HCT116 (cell line): ENCODE data around the gene SETD1A. TPM values are rescaled to one million over a fixed set of nuclear protein-coding genes. Genes with fewer than 3 reads are reported as not detected.

ENCODE experiments used
- ATAC-seq: fragments of 200-7000 bp; cut with Tn5 transposase; 2 replicates; pipeline ENCODE4 v1.9.1; 2020; ENCODE audit warnings: mild to moderate bottlenecking, moderate library complexity
- BruUV-seq: library from RNA; stranded (reverse); fragments of 400-500 nt; replicated peaks from 2 replicates; lab custom pipeline; 2021; lab: Mats Ljungman, UMichigan
- CTCF ChIA-PET: fragments of 300-600 bp; sonication (Branson Sonifier 250); formaldehyde crosslinking; loops from one replicate; lab custom pipeline; 2021; ENCODE audit warnings: antibody characterized with exemption; lab: Charles Lee
- POLR2A ChIA-PET: fragments of 300-600, 350-600 bp; sonication (Branson Sonifier 250); formaldehyde crosslinking; loops from one replicate; lab custom pipeline; 2021; ENCODE audit warnings: antibody characterized with exemption; lab: Charles Lee
- RAD21 ChIA-PET, 2 experiments: fragments of 300-600 bp; sonication (Branson Sonifier 250); formaldehyde crosslinking; loops; one replicate each; lab custom pipeline; 2023; ENCODE audit warnings: low total read pairs in 2 of 2; ENCODE audit not compliant: uncharacterized antibody in 2 of 2, unreplicated experiment in 2 of 2, low non-redundant PET in 1 of 2; lab: Charles Lee
- DNase-seq: peaks from one replicate; pipeline ENCODE4 v3.0.0-alpha.2; 2010; ENCODE audit warnings: low read depth, low spot score
- H2AFZ ChIP-seq: fragments of 200-600 bp; shearing (Covaris generic), sonication (generic); 2 replicates; pipeline ENCODE4 v1.6.1; 2017; ENCODE audit warnings: low read depth, mixed run types, mixed read lengths, antibody characterized with exemption, low read length; ENCODE audit not compliant: poor library complexity, severe bottlenecking
- H3K27ac ChIP-seq: 2 replicates; pipeline ENCODE4 v1.5.1; 2012; ENCODE audit warnings: low read depth, low read length
- H3K27me3 ChIP-seq: fragments of 200-600 bp; sonication (generic); 2 replicates; pipeline ENCODE4 v1.6.1; 2016; ENCODE audit warnings: mixed run types, low read length, mixed read lengths; ENCODE audit not compliant: insufficient read depth
- H3K36me3 ChIP-seq, 2 experiments: fragments of 200-500 bp in 1 of 2; fragments of 200-600 bp in 1 of 2; sonication (Bioruptor generic) in 1 of 2; sonication (generic) in 1 of 2; 2 replicates each; pipeline versions ENCODE4 v1.5.1 to v1.6.1; 2014 to 2016; ENCODE audit warnings: low read length in 2 of 2, inconsistent platforms in 1 of 2, mixed read lengths in 1 of 2, mixed run types in 1 of 2; ENCODE audit not compliant: insufficient read depth in 2 of 2, control insufficient read depth in 1 of 2
- H3K4me1 ChIP-seq, 2 experiments: fragments of 200-600 bp in 1 of 2; sonication (generic) in 1 of 2; 2 replicates each; pipeline versions ENCODE4 v1.5.1 to v1.6.1; 2012 to 2017; ENCODE audit warnings: low read length in 2 of 2, inconsistent platforms in 1 of 2, mild to moderate bottlenecking in 1 of 2, mixed read lengths in 1 of 2, mixed run types in 1 of 2, moderate library complexity in 1 of 2; ENCODE audit not compliant: insufficient read depth in 2 of 2, control insufficient read depth in 1 of 2
- H3K4me2 ChIP-seq: fragments of 200-600 bp; sonication (generic); 2 replicates; pipeline ENCODE4 v1.6.1; 2017; ENCODE audit warnings: mixed run types, low read length, mixed read lengths
- H3K4me3 ChIP-seq, 2 experiments: fragments of 200-600 bp in 1 of 2; sonication (generic) in 1 of 2; replicated peaks in 1 of 2; 2 replicates each; pipeline ENCODE4 v1.5.1; 2011 to 2016; ENCODE audit warnings: low read length in 2 of 2, control low read depth in 1 of 2, low read depth in 1 of 2, mild to moderate bottlenecking in 1 of 2, mixed read lengths in 1 of 2, mixed run types in 1 of 2
- H3K79me2 ChIP-seq: fragments of 200-600 bp; sonication (generic); 2 replicates; pipeline ENCODE4 v1.6.1; 2017; ENCODE audit warnings: mild to moderate bottlenecking, mixed run types, low read length, moderate library complexity, mixed read lengths; ENCODE audit not compliant: insufficient read depth
- H3K9ac ChIP-seq: fragments of 200-600 bp; sonication (generic); 2 replicates; pipeline ENCODE4 v1.6.1; 2016; ENCODE audit warnings: low read length, mixed read lengths
- H3K9me2 ChIP-seq: fragments of 200-600 bp; sonication (generic), shearing (Covaris generic); 2 replicates; pipeline ENCODE4 v1.6.1; 2017; ENCODE audit warnings: mixed run types, mild to moderate bottlenecking, moderate library complexity; ENCODE audit not compliant: insufficient read depth
- H3K9me3 ChIP-seq, 2 experiments: fragments of 200-500 bp in 1 of 2; fragments of 200-600 bp in 1 of 2; sonication (Bioruptor generic) in 1 of 2; sonication (generic) in 1 of 2; 2 replicates each; pipeline ENCODE4 v1.6.1; 2014 to 2017; ENCODE audit warnings: low read length in 2 of 2, mixed read lengths in 2 of 2, inconsistent platforms in 1 of 2, low read depth in 1 of 2, mild to moderate bottlenecking in 1 of 2, mixed run types in 1 of 2, moderate library complexity in 1 of 2; ENCODE audit not compliant: control insufficient read depth in 1 of 2, insufficient read depth in 1 of 2
- H4K20me1 ChIP-seq: fragments of 200-600 bp; sonication (generic), shearing (Covaris generic); 2 replicates; pipeline ENCODE4 v1.6.1; 2017; ENCODE audit warnings: mixed run types, mild to moderate bottlenecking, moderate library complexity; ENCODE audit not compliant: insufficient read depth
- CEBPB ChIP-seq: IDR thresholded peaks from 2 replicates; pipeline ENCODE4 v1.6.1; 2012; ENCODE audit warnings: low read depth
- CTCF ChIP-seq, 3 experiments: fragments of 200-600 bp in 1 of 3; sonication (generic) in 1 of 3; IDR thresholded peaks in 2 of 3; conservative IDR thresholded peaks in 1 of 3; 2 replicates each; pipeline ENCODE4 v1.5.1; 2012 to 2017; ENCODE audit warnings: low read depth in 2 of 3, low read length in 2 of 3, antibody characterized with exemption in 1 of 3, borderline replicate concordance in 1 of 3, control low read depth in 1 of 3, mild to moderate bottlenecking in 1 of 3, mixed read lengths in 1 of 3, mixed run types in 1 of 3, moderate library complexity in 1 of 3; ENCODE audit not compliant: insufficient read depth in 1 of 3
- EGR1 ChIP-seq: IDR thresholded peaks from 2 replicates; pipeline ENCODE4 v1.6.1; 2012; ENCODE audit warnings: low read depth
- EZH2 ChIP-seq: fragments of 200-600 bp; sonication (generic); IDR thresholded peaks from 2 replicates; pipeline ENCODE4 v1.6.1; 2017; ENCODE audit warnings: antibody characterized with exemption, mixed run types
- EZH2phosphoT487 ChIP-seq: fragments of 200-600 bp; IDR thresholded peaks from 2 replicates; pipeline ENCODE4 v1.6.1; 2018; ENCODE audit warnings: antibody characterized with exemption, borderline replicate concordance
- FOSL1 ChIP-seq: IDR thresholded peaks from 2 replicates; pipeline ENCODE4 v1.6.1; 2012; ENCODE audit warnings: low read depth
- JUND ChIP-seq: IDR thresholded peaks from 2 replicates; pipeline ENCODE4 v1.6.1; 2012
- MAX ChIP-seq: IDR thresholded peaks from 2 replicates; pipeline ENCODE4 v1.6.1; 2012
- POLR2AphosphoS5 ChIP-seq: IDR thresholded peaks from 2 replicates; pipeline ENCODE4 v1.6.1; 2011; ENCODE audit warnings: mild to moderate bottlenecking, low read depth, low read length, moderate library complexity
- RAD21 ChIP-seq: IDR thresholded peaks from 2 replicates; pipeline ENCODE4 v1.6.1; 2012; ENCODE audit warnings: low read depth, mild to moderate bottlenecking
- REST ChIP-seq: IDR thresholded peaks from 2 replicates; pipeline ENCODE4 v1.6.1; 2012; ENCODE audit warnings: low read depth
- SIN3A ChIP-seq: IDR thresholded peaks from 2 replicates; pipeline ENCODE4 v1.6.1; 2012; ENCODE audit warnings: low read depth
- SRF ChIP-seq: IDR thresholded peaks from 2 replicates; pipeline ENCODE4 v1.6.1; 2012; ENCODE audit warnings: low read depth
- TCF7L2 ChIP-seq: IDR thresholded peaks from 2 replicates; pipeline ENCODE4 v1.7.0; 2011; ENCODE audit warnings: borderline replicate concordance, inconsistent platforms; ENCODE audit not compliant: insufficient read depth, insufficient read length; ENCODE audit errors: extremely low read depth
- ZBTB33 ChIP-seq: IDR thresholded peaks from 2 replicates; pipeline ENCODE4 v1.6.1; 2011; ENCODE audit warnings: mild to moderate bottlenecking, low read length, moderate library complexity; ENCODE audit not compliant: insufficient replicate concordance; ENCODE audit errors: extremely low read depth
- ZFX ChIP-seq: fragments of 450-650 bp; IDR thresholded peaks from 2 replicates; pipeline ENCODE4 v1.6.1; 2017
- ZNF274 ChIP-seq: fragments of 200-500 bp; sonication (Bioruptor generic); IDR thresholded peaks from 2 replicates; pipeline ENCODE4 v1.6.1; 2014; ENCODE audit warnings: mild to moderate bottlenecking, low read depth, low read length, inconsistent platforms
- intact Hi-C: fragments of 100-400 bp; cut with micrococcal nuclease; formaldehyde crosslinking; loops from 2 replicates; pipeline ENCODE4 v1.10.0; 2022
- total RNA-seq: library from RNA; stranded (reverse); gene quantifications from one replicate; pipeline ENCODE4 v1.2.1, GENCODE V29; 2021; ENCODE audit not compliant: unreplicated experiment

Gene SETD1A
- total RNA-seq, 1 experiment from 2014 or later: 26.9 TPM

- Histone ChIP-seq H3K4me2 (peak overlapping the region; percentile 41; the same call in 1 of the 2 replicates), H3K4me3 (no peak overlapping the region)
- TF ChIP-seq EZH2phosphoT487: no peak
- no peak for TF ChIP-seq CTCF (IDR thresholded peaks at IDR 0.05 in 2 of 3, conservative IDR thresholded peaks at IDR 0.05 in 1 of 3; ENCODE audit: borderline replicate concordance in 1 of 3, insufficient read depth in 1 of 3, low read depth in 2 of 3, low read length in 2 of 3)
- TF ChIP-seq JUND: no peak
- TF ChIP-seq RAD21: no peak
- TF ChIP-seq CEBPB: no peak
- TF ChIP-seq ZBTB33: no peak
- TF ChIP-seq FOSL1: no peak
- TF ChIP-seq ZNF274: no peak
- TF ChIP-seq SIN3A: no peak
- no peak for TF ChIP-seq POLR2AphosphoS5
- TF ChIP-seq EZH2: no peak
- TF ChIP-seq ZFX: no peak
- TF ChIP-seq EGR1: no peak
- no peak for TF ChIP-seq MAX
- no peak for TF ChIP-seq SRF
- no peak for TF ChIP-seq REST
- TF ChIP-seq TCF7L2: no peak
- TF ChIP-seq, all 23 proteins: peak for 0
- no peaks in the 10 kb centered on the region for H3K9me3 ChIP-seq
- ChIA-PET RAD21 (interaction anchor here in 1 of 2 experiments (0.8 kb wide), 1 partner anchor 189 kb away, joined by 4 read pairs; no protein-coding TSS in a partner anchor), POLR2A (interaction anchor here (1.0 to 1.3 kb wide), 3 partner anchors 11 to 227 kb away, joined by 3 to 4 read pairs (median 4); partner anchors contain the start of genes FUS, ZNF646 and ZNF668), CTCF (interaction anchor here (0.7 to 3.1 kb wide), 20 partner anchors 9 to 916 kb away, joined by 3 to 18 read pairs (median 4); partner anchors contain the start of genes ARMC5, DCTPP1, KAT8 and TRIM72)
- ATAC-seq (no peak), DNase-seq (no peak)
- H2AFZ ChIP-seq: no peak overlapping the region
- peaks cover 28 to 50% of the 10 kb centered on the region in 2 experiments for H3K4me1 ChIP-seq
- intact Hi-C loops: loop anchor here (10.0 kb wide), 2 partner anchors 142 to 492 kb away; partner anchors contain the start of genes VKORC1 and ZNF843
- BruUV-seq: no TSS peak
- H3K9me2 ChIP-seq: no peaks in the 10 kb centered on the region
- no peaks in the 10 kb centered on the region for H4K20me1 ChIP-seq
- peak overlapping the region; percentile 17; the same call in 1 of the 2 replicates for H3K27ac ChIP-seq
- H3K9ac ChIP-seq: no peak overlapping the region
- peaks cover 3% of the 10 kb centered on the region; the same call in 1 of the 2 replicates for H3K79me2 ChIP-seq
- H3K27me3 ChIP-seq: no peaks in the 10 kb centered on the region
- no peaks in the 10 kb centered on the region for H3K36me3 ChIP-seq
These were observed 4.4 kb upstream of the SETD1A start for GRCh38 chr16:30953111-30953510.
